ENCODE measurements around the gene CCNL2. TPM values are rescaled to one million over a fixed set of nuclear protein-coding genes. Genes with fewer than 3 reads are reported as not detected.
"Not testable (repeated sequence)": the region's sequence is repeated elsewhere in the genome, so short reads cannot be mapped to it uniquely, and the experiment has no call there.

Gene CCNL2
- 381 and 386 TPM in 2 replicates for total RNA-seq
- long read RNA-seq, transcript CCNL2-204 (6 exons, 3,082 nt) = major isoform, 45 of 80 reads
- long read RNA-seq, partial matches to known transcripts = 17 of 80 reads
- long read RNA-seq, other reads (novel, unspliced or antisense) = 14 of 80 reads

GRCh38 chr1:1399187-1399871 is at the start of gene CCNL2:
CCNL2 (minus strand) TSS chr1:1399335; CDS start chr1:1399306, 29 bp downstream.
- Mint-ChIP-seq H3K4me3 (ENCODE audit: low read depth) (peak within 1 kb of the TSS; percentile 89), H3K36me3 (ENCODE audit: insufficient read depth) (peaks cover 25% of the 10 kb centered on the region), H3K27me3 (no peaks in the 10 kb centered on the region), H3K27ac (peak within 1 kb of the TSS; percentile 89), H3K9me3 (ENCODE audit: low read depth) (no peaks in the 10 kb centered on the region), H3K4me1 (ENCODE audit: low read depth) (peaks cover 16% of the 10 kb centered on the region)
- TF ChIP-seq CTCF (IDR thresholded peaks at IDR 0.05; ENCODE audit: unreplicated experiment) = peak; percentile 63
- peak; percentile 99 for DNase-seq (ENCODE audit: low spot score, unreplicated experiment)

- not testable (repeated sequence) for DNase-seq (ENCODE audit: low spot score, unreplicated experiment); H3K27ac Mint-ChIP-seq; H3K36me3 Mint-ChIP-seq (ENCODE audit: insufficient read depth); H3K4me1 Mint-ChIP-seq (ENCODE audit: low read depth); H3K9me3 Mint-ChIP-seq (ENCODE audit: low read depth); H3K4me3 Mint-ChIP-seq (ENCODE audit: low read depth)
- H3K27me3 Mint-ChIP-seq = peaks cover 12% of the 10 kb centered on the region
Observed at GRCh38 chr1:1446631-1447030, 47.5 kb upstream of the CCNL2 start.

GRCh38 chr1:1442069-1442770 is 43.1 kb upstream of the CCNL2 start:
- Mint-ChIP-seq H3K27me3 (no peaks in the 10 kb centered on the region), H3K9me3 (ENCODE audit: low read depth) (no peaks in the 10 kb centered on the region), H3K4me3 (ENCODE audit: low read depth) (no peak overlapping the region), H3K4me1 (ENCODE audit: low read depth) (peaks cover 7% of the 10 kb centered on the region), H3K27ac (no peak overlapping the region), H3K36me3 (ENCODE audit: insufficient read depth) (peaks cover 1% of the 10 kb centered on the region)
- no peak for DNase-seq (ENCODE audit: low spot score, unreplicated experiment)
- no peak for TF ChIP-seq CTCF (IDR thresholded peaks at IDR 0.05; ENCODE audit: unreplicated experiment)

GRCh38 chr1:1441002-1441888 is 42.1 kb upstream of the CCNL2 start:
- H3K27me3 Mint-ChIP-seq = no peaks in the 10 kb centered on the region
- peaks cover 9% of the 10 kb centered on the region for H3K4me1 Mint-ChIP-seq (ENCODE audit: low read depth)
- TF ChIP-seq CTCF (IDR thresholded peaks at IDR 0.05; ENCODE audit: unreplicated experiment) = peak; percentile 77
- H3K4me3 Mint-ChIP-seq (ENCODE audit: low read depth) = no peak overlapping the region
- DNase-seq (ENCODE audit: low spot score, unreplicated experiment) = no peak
- no peak overlapping the region for H3K27ac Mint-ChIP-seq
- no peaks in the 10 kb centered on the region for H3K9me3 Mint-ChIP-seq (ENCODE audit: low read depth)
- H3K36me3 Mint-ChIP-seq (ENCODE audit: insufficient read depth) = peaks cover 1% of the 10 kb centered on the region

- Mint-ChIP-seq H3K4me3 (ENCODE audit: low read depth) (no peak overlapping the region), H3K27me3 (no peaks in the 10 kb centered on the region), H3K9me3 (ENCODE audit: low read depth) (no peaks in the 10 kb centered on the region), H3K4me1 (ENCODE audit: low read depth) (peaks cover 10% of the 10 kb centered on the region), H3K27ac (peak overlapping the region; percentile 74), H3K36me3 (ENCODE audit: insufficient read depth) (peaks cover 1% of the 10 kb centered on the region)
- TF ChIP-seq CTCF (IDR thresholded peaks at IDR 0.05; ENCODE audit: unreplicated experiment) = no peak
- no peak for DNase-seq (ENCODE audit: low spot score, unreplicated experiment)
Observed at GRCh38 chr1:1440262-1441001, 41.3 kb upstream of the CCNL2 start.

Measured in progenitor cell of endocrine pancreas (in vitro differentiated cells).